ENCODE results near the gene RAI2.

RAI2 gene

DNA sequence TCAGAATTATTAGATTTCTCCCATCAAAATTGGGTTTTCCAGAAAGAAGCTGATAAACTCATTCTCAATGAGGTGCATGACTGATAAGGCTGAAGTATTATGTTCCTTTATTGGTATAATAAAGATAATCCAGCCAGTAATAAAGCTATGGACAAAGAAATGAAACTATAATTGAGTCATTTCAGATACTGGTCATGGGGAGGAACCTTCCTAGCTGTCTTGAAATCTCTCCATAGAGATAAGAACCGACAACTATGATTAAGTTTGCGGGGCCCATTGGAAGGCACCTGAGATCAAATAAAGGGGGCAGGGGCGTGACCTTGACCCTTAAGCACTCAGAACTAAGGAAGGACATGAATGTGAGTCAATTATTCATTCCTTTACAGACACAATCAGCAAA, 47.8 kb downstream of the RAI2 start:
- in situ Hi-C loops (cut with MboI; ENCODE audit: low pct_unique_long_range_greater_than_20kb, low sequenced_read_pairs, unreplicated experiment) = no loop called here
- TF ChIP-seq, protein P1, sequence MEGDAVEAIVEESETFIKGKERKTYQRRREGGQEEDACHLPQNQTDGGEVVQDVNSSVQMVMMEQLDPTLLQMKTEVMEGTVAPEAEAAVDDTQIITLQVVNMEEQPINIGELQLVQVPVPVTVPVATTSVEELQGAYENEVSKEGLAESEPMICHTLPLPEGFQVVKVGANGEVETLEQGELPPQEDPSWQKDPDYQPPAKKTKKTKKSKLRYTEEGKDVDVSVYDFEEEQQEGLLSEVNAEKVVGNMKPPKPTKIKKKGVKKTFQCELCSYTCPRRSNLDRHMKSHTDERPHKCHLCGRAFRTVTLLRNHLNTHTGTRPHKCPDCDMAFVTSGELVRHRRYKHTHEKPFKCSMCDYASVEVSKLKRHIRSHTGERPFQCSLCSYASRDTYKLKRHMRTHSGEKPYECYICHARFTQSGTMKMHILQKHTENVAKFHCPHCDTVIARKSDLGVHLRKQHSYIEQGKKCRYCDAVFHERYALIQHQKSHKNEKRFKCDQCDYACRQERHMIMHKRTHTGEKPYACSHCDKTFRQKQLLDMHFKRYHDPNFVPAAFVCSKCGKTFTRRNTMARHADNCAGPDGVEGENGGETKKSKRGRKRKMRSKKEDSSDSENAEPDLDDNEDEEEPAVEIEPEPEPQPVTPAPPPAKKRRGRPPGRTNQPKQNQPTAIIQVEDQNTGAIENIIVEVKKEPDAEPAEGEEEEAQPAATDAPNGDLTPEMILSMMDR (IDR thresholded peaks at IDR 0.05; ENCODE audit: extremely low read depth, insufficient read depth, missing control alignments) = no peak

DNA sequence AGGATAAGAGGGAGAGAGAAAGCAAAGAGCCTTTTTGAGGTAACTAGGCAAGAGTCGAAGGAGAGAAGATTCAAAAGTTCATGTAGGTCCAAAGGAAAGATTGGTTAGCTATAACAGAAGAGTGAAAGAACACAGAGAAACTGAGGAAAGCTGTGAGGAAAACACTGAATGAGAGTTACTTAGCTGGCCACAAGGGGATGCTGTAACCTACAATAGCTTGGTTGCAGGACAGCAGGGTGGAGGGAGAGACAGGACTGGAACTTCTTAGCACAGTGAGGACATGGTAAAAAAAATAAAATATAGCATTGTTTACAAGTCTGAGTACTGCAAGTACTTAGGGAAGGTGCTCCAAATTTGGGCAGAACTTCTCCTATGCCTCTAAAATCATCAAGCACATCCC, 48.3 kb downstream of the RAI2 start:
- in situ Hi-C loops (cut with MboI; ENCODE audit: low pct_unique_long_range_greater_than_20kb, low sequenced_read_pairs, unreplicated experiment) = no loop called here
- TF ChIP-seq, protein P1 (IDR thresholded peaks at IDR 0.05; ENCODE audit: extremely low read depth, insufficient read depth, missing control alignments) = peak; percentile 55
- no peak for DNase-seq (ENCODE audit: low spot score)

More for the DNA sequence above, 47.8 kb downstream of the RAI2 start:
- no peak for DNase-seq (ENCODE audit: low spot score)

DNA sequence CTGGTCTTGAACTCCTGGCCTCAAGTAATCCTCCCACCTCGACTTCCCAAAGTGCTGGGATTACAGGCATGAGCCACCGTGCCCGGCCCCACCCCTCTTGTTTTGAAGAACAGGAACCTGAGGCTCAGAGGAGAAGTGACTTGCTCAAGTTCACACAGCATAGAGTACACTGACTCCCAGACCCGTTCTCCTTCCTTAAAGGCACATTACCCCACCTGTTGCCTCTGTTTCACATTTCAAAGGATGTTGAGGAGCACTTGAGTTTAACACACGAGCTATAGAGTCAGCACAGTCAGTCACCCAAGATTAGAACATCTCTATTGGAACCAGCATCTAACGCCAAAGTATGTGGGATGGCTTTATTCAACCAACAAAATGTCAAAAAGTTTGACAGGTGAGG, 51.1 kb downstream of the RAI2 start:
- DNase-seq (ENCODE audit: low spot score) = no peak
- TF ChIP-seq, protein P1 (IDR thresholded peaks at IDR 0.05; ENCODE audit: extremely low read depth, insufficient read depth, missing control alignments) = no peak
- in situ Hi-C loops (cut with MboI; ENCODE audit: low pct_unique_long_range_greater_than_20kb, low sequenced_read_pairs, unreplicated experiment) = no loop called here

DNA sequence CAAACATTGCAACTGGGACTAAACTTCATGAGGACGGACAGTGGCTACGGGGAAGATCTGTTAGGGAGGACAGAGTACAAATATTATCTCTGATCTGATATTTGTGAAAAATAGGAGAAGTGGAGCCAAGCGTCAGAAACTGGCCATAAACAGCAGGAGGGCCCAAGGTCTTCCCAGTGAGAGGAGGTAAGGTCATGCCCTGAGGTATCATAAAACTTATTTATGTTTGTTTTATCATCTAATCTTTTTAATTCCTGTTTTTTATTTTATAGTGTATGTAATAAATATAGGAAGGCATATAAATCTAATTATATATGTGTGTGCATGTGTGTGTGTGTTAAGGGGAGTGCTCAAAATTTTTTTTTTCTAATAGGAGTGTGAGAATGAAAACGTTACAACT, 51.8 kb downstream of the RAI2 start:
- no peak for DNase-seq (ENCODE audit: low spot score)
- TF ChIP-seq, protein P1 (IDR thresholded peaks at IDR 0.05; ENCODE audit: extremely low read depth, insufficient read depth, missing control alignments) = no peak
- in situ Hi-C loops (cut with MboI; ENCODE audit: low pct_unique_long_range_greater_than_20kb, low sequenced_read_pairs, unreplicated experiment) = no loop called here

DNA sequence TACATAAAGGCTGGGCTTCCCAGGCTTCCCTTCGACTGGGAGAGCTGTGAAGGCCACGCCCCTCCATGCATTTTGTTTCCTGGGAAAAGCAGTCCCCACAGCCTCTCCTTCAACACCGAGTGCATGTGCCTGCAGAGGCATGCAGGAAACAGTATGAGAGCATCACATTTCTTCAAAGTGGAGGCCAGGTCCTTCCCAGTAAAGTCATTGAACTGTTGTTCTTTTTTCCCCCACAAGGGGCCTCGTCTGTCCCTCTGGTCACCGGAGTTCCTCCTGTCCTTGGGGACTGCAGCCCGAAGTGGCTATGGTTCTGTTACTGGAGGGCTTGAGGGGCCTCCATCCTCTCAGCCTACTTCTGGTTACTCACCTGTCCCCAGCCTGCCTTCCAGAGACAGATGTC, 56.0 kb downstream of the RAI2 start:
- in situ Hi-C loops (cut with MboI; ENCODE audit: low pct_unique_long_range_greater_than_20kb, low sequenced_read_pairs, unreplicated experiment) = no loop called here
- TF ChIP-seq, protein P1 (IDR thresholded peaks at IDR 0.05; ENCODE audit: extremely low read depth, insufficient read depth, missing control alignments) = no peak
- DNase-seq (ENCODE audit: low spot score) = no peak

DNA sequence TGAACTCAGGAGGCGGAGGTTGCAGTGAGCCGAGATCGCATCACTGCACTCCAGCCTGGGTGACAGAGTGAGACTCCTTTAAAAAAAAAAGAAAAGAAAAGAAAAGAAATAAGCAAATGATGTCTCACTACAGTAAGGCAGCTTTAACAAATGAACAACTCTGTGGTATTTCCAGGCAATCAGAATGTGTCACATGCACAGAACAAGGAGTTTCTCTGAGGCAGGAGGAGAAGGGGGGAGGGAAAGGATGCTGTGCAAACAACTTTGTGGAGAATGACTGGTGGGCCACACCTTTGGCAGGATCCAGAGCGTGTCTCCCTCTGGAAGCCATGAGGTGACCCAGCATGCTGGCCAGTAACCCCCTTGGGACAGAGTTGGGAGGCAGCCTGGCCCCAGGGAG, 57.6 kb downstream of the RAI2 start:
- TF ChIP-seq, protein P1 (IDR thresholded peaks at IDR 0.05; ENCODE audit: extremely low read depth, insufficient read depth, missing control alignments) = no peak
- no peak for DNase-seq (ENCODE audit: low spot score)
- in situ Hi-C loops (cut with MboI; ENCODE audit: low pct_unique_long_range_greater_than_20kb, low sequenced_read_pairs, unreplicated experiment) = no loop called here

DNA sequence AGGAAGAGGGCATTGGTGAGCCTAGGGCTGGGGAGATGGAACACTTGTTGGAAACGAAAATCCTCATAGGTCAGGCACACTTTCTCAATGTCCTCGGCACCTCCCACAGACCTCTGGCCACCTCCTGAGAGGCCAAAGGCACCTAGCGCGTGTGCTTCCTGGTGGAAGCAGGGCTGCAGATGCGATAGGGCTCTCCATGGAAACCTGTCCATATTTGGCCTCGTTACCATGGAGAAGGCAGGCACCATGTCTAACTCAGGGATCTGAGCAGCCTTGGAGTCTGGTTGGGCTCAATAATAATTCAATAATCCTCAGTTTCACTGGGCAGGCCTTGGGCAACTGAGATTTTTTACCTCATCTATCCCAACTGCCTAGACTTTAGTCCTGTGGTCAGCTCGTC, 58.3 kb downstream of the RAI2 start:
- TF ChIP-seq, protein P1 (IDR thresholded peaks at IDR 0.05; ENCODE audit: extremely low read depth, insufficient read depth, missing control alignments) = no peak
- in situ Hi-C loops (cut with MboI; ENCODE audit: low pct_unique_long_range_greater_than_20kb, low sequenced_read_pairs, unreplicated experiment) = no loop called here
- DNase-seq (ENCODE audit: low spot score) = no peak

All from GM13977 (cell line).